SK-N-SH treated with all-trans-retinoic acid at 6 μM for 48 hours (cell line): Measurements from ENCODE around the gene GRIK4.

ENCODE experiments used
- ATAC-seq: fragments of 200-7000 bp; cut with Tn5 transposase; 3 replicates; pipeline ENCODE4 v1.9.1; 2020; ENCODE audit warnings: mild to moderate bottlenecking, moderate library complexity
- ARNTL ChIP-seq: fragments of 450-650 bp; formaldehyde crosslinking; IDR thresholded peaks from 2 replicates; pipeline ENCODE4 v1.5.0; 2020; ENCODE audit warnings: low read depth, mild to moderate bottlenecking, moderate library complexity, borderline replicate concordance
- BACH2 ChIP-seq: fragments of 250-450 bp; sonication (Bioruptor Pico); IDR thresholded peaks from 2 replicates; pipeline ENCODE4 v1.9.0; 2021; ENCODE audit warnings: mild to moderate bottlenecking, borderline replicate concordance
- CSDC2 ChIP-seq: fragments of 250-450 bp; sonication (Bioruptor Pico); IDR thresholded peaks from 2 replicates; pipeline ENCODE4 v1.5.0; 2020; ENCODE audit warnings: mild to moderate bottlenecking, moderate library complexity
- ESRRG ChIP-seq: fragments of 250-450 bp; sonication (Bioruptor Pico); IDR thresholded peaks from 2 replicates; pipeline ENCODE4 v1.6.1; 2021; ENCODE audit warnings: mild to moderate bottlenecking
- GLIS3 ChIP-seq: fragments of 250-450 bp; sonication (Bioruptor Pico); IDR thresholded peaks from 2 replicates; pipeline ENCODE4 v1.5.0; 2020; ENCODE audit warnings: mild to moderate bottlenecking, moderate library complexity
- ISL1 ChIP-seq: fragments of 250-450 bp; sonication (Bioruptor Pico); IDR thresholded peaks from 2 replicates; pipeline ENCODE4 v2.1.2; 2022; ENCODE audit warnings: mild to moderate bottlenecking, moderate library complexity
- OSR1 ChIP-seq: fragments of 250-450 bp; sonication (Bioruptor Pico); IDR thresholded peaks from 2 replicates; pipeline ENCODE4 v1.8.0; 2022; ENCODE audit warnings: moderate library complexity, mild to moderate bottlenecking, inconsistent platforms
- PPARA ChIP-seq: fragments of 250-450 bp; sonication (Bioruptor Pico); IDR thresholded peaks from 2 replicates; pipeline ENCODE4 v1.5.0; 2020; ENCODE audit warnings: mild to moderate bottlenecking, borderline replicate concordance
- RARB ChIP-seq: fragments of 250-450 bp; sonication (Bioruptor Pico); IDR thresholded peaks from 2 replicates; pipeline ENCODE4 v1.8.0; 2021; ENCODE audit warnings: mild to moderate bottlenecking, moderate library complexity
- TCF4 ChIP-seq: fragments of 250-450 bp; sonication (Bioruptor Pico); IDR thresholded peaks from 2 replicates; pipeline ENCODE4 v1.8.0; 2021; ENCODE audit warnings: mild to moderate bottlenecking, moderate library complexity, borderline replicate concordance
- TOX ChIP-seq: fragments of 250-450 bp; sonication (Bioruptor Pico); IDR thresholded peaks from 2 replicates; pipeline ENCODE4 v1.8.0; 2021; ENCODE audit warnings: mild to moderate bottlenecking, moderate library complexity, borderline replicate concordance
- ZC3H10 ChIP-seq: fragments of 250-450 bp; sonication (Bioruptor Pico); IDR thresholded peaks from 2 replicates; pipeline ENCODE4 v1.5.1; 2021; ENCODE audit warnings: mild to moderate bottlenecking, moderate library complexity
- ZFP3 ChIP-seq: fragments of 250-450 bp; sonication (Bioruptor Pico); IDR thresholded peaks from 2 replicates; pipeline ENCODE4 v1.5.0; 2020; ENCODE audit warnings: mild to moderate bottlenecking, moderate library complexity
- ZFP30 ChIP-seq: fragments of 450-650 bp; formaldehyde crosslinking; IDR thresholded peaks from 2 replicates; pipeline ENCODE4 v1.5.0; 2022; ENCODE audit warnings: mild to moderate bottlenecking, moderate library complexity
- ZNF565 ChIP-seq: fragments of 450-650 bp; formaldehyde crosslinking; conservative IDR thresholded peaks from 2 replicates; pipeline ENCODE4 v1.5.0; 2020; ENCODE audit warnings: low read depth, mild to moderate bottlenecking, moderate library complexity
- ZNF70 ChIP-seq: fragments of 450-650 bp; formaldehyde crosslinking; IDR thresholded peaks from 2 replicates; pipeline ENCODE4 v1.5.0; 2020; ENCODE audit warnings: mild to moderate bottlenecking, moderate library complexity
- TF ChIP-seq, protein P1 (sequence below): fragments of 250-450 bp; sonication (Bioruptor Pico); IDR thresholded peaks from 2 replicates; pipeline ENCODE4 v1.5.0; 2020; ENCODE audit warnings: mild to moderate bottlenecking, moderate library complexity
- TF ChIP-seq, protein P2 (sequence below): fragments of 250-450 bp; sonication (Bioruptor Pico); IDR thresholded peaks from 2 replicates; pipeline ENCODE4 v1.5.1; 2020; ENCODE audit warnings: low read depth, mild to moderate bottlenecking, moderate library complexity
- TF ChIP-seq, protein P3 (sequence below): fragments of 250-450 bp; sonication (Bioruptor Pico); IDR thresholded peaks from 2 replicates; pipeline ENCODE4 v1.5.1; 2021; ENCODE audit warnings: mild to moderate bottlenecking, moderate library complexity
- TF ChIP-seq, protein P4 (sequence below): fragments of 250-450 bp; sonication (Bioruptor Pico); IDR thresholded peaks from 2 replicates; pipeline ENCODE4 v1.8.0; 2021; ENCODE audit warnings: low read depth, mild to moderate bottlenecking, moderate library complexity, borderline replicate concordance

The GRIK4 gene

DNA sequence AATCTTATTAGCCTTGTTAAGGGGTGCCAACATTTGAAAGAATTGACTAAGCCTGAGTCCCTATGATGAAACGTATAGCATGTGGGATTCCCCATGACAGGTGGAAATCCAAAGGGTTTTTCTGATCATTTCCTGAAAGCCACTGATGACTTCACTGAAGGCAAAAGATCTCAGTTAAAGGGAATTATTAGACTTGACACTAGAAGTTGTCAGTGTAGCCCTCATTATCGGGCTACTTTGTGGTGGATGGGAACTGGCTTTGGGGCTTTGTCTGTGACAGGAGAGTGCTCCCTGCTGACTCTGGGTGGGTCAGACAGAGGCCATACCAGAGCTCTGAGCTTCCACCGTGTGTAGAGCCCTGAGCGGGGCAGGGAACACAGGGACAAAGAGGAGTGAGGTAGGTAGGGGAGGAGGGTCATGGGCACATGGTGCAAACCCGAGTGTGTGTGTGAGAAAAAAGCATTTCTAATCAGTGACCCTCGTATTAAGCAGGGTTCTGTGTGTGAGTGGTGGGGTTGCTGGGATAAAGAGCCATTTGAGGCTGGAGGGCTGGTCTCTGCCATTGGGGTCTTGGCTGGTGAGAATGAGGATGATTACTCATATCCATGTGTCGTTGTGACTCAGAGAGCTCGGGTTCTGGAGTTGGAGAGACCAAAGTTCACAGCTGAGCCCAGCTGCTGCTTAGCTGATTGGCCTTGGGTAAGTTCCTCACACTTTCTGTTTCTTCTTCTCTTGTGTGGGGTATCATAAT lies 101.1 kb downstream of the GRIK4 start:
- ATAC-seq = no peak; the same call in 2 of the 3 replicates
- TF ChIP-seq TOX (CRISPR knock-in tag) = no peak
- TF ChIP-seq ZNF70 (CRISPR knock-in tag) = no peak
- no peak for TF ChIP-seq ZFP3 (CRISPR knock-in tag)
- no peak for TF ChIP-seq ISL1

DNA sequence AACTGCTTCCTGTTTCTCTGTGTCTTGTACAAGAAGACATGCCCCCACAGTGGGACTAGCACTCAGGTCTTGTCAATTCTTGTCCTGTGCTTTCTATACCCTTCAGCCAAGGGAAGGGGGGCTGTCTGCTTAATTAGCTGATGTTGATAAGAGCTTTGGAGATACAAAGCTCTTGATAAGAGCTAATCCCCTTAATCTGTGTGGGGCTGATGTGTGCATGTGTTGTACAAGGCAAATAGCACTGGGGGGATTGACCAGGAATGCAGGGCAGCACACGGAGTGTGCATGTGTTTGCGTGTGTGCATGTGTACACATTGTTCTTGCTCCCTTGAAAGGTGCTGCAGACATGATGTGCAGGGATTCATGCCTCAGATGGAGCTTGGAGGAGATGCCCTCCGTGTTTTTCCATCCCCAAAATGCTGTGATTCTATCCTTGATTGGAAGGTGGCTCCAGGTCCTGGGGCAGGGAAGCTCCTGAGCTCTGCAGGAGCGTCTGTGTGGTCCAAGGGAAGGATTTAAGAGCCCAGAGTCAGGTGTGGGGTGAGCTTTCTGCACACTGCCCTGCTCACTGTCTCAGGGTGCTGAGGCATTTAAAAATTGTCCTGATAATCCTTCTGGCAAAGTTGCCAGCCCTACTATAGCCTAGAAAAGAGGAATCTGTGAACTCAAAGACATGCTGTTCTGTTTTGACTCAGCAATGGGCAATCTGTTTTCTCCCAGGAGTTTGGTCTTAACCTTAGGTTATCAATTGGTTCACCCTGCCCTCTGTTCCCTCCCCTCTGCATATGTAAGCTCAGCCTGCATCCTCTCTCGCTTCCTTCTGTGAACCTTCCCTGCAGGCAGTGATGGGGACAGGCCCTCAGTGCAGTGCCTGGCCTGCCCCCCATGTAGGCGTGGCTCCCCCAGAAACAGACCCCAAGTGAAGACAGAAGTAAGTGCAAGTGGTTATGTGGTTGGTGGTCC lies 102.0 kb downstream of the GRIK4 start:
- TF ChIP-seq, protein P1, sequence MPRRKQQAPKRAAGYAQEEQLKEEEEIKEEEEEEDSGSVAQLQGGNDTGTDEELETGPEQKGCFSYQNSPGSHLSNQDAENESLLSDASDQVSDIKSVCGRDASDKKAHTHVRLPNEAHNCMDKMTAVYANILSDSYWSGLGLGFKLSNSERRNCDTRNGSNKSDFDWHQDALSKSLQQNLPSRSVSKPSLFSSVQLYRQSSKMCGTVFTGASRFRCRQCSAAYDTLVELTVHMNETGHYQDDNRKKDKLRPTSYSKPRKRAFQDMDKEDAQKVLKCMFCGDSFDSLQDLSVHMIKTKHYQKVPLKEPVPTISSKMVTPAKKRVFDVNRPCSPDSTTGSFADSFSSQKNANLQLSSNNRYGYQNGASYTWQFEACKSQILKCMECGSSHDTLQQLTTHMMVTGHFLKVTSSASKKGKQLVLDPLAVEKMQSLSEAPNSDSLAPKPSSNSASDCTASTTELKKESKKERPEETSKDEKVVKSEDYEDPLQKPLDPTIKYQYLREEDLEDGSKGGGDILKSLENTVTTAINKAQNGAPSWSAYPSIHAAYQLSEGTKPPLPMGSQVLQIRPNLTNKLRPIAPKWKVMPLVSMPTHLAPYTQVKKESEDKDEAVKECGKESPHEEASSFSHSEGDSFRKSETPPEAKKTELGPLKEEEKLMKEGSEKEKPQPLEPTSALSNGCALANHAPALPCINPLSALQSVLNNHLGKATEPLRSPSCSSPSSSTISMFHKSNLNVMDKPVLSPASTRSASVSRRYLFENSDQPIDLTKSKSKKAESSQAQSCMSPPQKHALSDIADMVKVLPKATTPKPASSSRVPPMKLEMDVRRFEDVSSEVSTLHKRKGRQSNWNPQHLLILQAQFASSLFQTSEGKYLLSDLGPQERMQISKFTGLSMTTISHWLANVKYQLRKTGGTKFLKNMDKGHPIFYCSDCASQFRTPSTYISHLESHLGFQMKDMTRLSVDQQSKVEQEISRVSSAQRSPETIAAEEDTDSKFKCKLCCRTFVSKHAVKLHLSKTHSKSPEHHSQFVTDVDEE (CRISPR knock-in tag) = no peak
- TF ChIP-seq ARNTL (CRISPR knock-in tag) = no peak
- no peak for TF ChIP-seq GLIS3
- no peak for TF ChIP-seq ISL1
- TF ChIP-seq TCF4 = no peak
- no peak for TF ChIP-seq ZNF70 (CRISPR knock-in tag)
- TF ChIP-seq OSR1 (CRISPR knock-in tag) = no peak
- no peak for TF ChIP-seq ZFP30 (CRISPR knock-in tag)
- TF ChIP-seq ESRRG (CRISPR knock-in tag) = no peak
- ATAC-seq = no peak

DNA sequence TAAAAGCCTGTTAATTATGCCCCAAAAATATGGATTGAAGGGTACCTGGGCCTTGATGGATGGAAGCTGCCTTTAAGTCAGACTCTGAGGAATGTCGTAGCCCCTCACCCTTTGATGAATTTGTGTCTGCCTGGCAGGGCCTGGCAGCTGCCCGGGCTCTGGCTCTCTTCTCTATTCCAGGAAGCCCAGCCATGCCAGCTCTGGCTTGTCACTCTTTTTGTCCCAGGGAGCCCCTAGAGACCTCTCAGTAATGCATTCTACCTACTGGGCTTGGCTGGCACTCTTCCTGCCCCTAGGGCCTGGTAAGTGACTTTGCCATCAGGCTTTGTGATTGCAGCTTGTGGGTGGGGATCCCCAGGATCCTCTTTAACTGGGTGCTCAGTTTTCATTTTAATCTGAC lies 103.8 kb downstream of the GRIK4 start:
- ATAC-seq = no peak

More for the DNA sequence above, 103.8 kb downstream of the GRIK4 start:
- TF ChIP-seq TOX (CRISPR knock-in tag) (no peak), ARNTL (CRISPR knock-in tag) (no peak), ISL1 (no peak), ZFP30 (CRISPR knock-in tag) (no peak), BACH2 (no peak), RARB (CRISPR knock-in tag) (no peak), CSDC2 (no peak), GLIS3 (no peak), ZC3H10 (CRISPR knock-in tag) (no peak), PPARA (CRISPR knock-in tag) (no peak), TCF4 (no peak), ZNF565 (CRISPR knock-in tag) (no peak), ZNF70 (CRISPR knock-in tag) (no peak), ESRRG (CRISPR knock-in tag) (no peak), ZFP3 (CRISPR knock-in tag) (no peak)
- TF ChIP-seq, protein P2, sequence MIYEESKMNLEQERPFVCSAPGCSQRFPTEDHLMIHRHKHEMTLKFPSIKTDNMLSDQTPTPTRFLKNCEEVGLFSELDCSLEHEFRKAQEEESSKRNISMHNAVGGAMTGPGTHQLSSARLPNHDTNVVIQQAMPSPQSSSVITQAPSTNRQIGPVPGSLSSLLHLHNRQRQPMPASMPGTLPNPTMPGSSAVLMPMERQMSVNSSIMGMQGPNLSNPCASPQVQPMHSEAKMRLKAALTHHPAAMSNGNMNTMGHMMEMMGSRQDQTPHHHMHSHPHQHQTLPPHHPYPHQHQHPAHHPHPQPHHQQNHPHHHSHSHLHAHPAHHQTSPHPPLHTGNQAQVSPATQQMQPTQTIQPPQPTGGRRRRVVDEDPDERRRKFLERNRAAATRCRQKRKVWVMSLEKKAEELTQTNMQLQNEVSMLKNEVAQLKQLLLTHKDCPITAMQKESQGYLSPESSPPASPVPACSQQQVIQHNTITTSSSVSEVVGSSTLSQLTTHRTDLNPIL (CRISPR knock-in tag) = no peak
- TF ChIP-seq, protein P3, sequence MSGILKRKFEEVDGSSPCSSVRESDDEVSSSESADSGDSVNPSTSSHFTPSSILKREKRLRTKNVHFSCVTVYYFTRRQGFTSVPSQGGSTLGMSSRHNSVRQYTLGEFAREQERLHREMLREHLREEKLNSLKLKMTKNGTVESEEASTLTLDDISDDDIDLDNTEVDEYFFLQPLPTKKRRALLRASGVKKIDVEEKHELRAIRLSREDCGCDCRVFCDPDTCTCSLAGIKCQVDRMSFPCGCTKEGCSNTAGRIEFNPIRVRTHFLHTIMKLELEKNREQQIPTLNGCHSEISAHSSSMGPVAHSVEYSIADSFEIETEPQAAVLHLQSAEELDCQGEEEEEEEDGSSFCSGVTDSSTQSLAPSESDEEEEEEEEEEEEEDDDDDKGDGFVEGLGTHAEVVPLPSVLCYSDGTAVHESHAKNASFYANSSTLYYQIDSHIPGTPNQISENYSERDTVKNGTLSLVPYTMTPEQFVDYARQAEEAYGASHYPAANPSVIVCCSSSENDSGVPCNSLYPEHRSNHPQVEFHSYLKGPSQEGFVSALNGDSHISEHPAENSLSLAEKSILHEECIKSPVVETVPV (CRISPR knock-in tag) = no peak
- TF ChIP-seq, protein P1 (CRISPR knock-in tag) = no peak
- TF ChIP-seq, protein P4, sequence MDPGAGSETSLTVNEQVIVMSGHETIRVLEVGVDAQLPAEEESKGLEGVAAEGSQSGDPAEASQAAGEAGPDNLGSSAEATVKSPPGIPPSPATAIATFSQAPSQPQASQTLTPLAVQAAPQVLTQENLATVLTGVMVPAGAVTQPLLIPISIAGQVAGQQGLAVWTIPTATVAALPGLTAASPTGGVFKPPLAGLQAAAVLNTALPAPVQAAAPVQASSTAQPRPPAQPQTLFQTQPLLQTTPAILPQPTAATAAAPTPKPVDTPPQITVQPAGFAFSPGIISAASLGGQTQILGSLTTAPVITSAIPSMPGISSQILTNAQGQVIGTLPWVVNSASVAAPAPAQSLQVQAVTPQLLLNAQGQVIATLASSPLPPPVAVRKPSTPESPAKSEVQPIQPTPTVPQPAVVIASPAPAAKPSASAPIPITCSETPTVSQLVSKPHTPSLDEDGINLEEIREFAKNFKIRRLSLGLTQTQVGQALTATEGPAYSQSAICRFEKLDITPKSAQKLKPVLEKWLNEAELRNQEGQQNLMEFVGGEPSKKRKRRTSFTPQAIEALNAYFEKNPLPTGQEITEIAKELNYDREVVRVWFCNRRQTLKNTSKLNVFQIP (CRISPR knock-in tag) = no peak
